Measurements from ENCODE around the gene PHC2.

DNA sequence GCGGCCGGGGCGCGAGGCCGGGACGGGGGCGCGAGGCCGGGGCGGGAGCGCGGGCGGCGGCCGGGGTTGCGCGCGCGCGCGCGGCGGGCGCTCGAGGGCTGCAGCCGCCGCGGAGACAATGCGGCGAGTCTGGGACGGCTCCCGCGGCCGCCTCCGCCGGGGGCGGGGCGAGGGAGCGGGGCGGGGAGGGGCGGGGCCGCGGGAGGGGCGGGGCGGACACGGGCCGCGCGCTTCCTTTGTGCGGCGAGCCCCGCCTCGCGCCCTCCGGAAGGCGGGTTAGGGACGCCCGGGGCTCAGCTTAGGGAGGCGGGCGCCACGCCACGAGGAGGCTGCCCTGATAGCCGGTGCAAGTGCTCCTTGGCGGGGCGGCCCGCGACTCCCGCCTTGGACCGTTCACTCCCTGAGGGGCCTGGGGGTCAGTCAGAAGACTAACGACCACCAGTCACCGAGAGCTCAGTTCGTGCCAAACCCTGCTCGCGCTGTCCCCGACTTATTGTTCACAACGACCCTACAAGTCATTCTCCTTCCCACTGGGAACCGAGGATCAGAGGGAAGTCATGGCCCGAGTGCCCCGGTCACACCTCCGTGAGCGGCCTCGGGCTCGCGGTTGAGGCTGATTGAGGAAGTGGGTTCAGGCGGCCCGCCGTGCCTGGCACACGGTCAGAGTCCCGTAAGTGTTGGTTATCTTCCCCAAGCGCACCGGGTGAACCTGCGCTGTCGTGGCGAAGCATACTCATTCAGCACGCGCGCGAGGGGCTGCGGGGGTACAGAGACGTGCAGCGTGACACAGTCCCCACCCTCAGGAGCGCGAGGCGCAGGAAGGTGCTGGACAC, 80.9 kb downstream of the PHC2 start:
- TF ChIP-seq, protein P1, sequence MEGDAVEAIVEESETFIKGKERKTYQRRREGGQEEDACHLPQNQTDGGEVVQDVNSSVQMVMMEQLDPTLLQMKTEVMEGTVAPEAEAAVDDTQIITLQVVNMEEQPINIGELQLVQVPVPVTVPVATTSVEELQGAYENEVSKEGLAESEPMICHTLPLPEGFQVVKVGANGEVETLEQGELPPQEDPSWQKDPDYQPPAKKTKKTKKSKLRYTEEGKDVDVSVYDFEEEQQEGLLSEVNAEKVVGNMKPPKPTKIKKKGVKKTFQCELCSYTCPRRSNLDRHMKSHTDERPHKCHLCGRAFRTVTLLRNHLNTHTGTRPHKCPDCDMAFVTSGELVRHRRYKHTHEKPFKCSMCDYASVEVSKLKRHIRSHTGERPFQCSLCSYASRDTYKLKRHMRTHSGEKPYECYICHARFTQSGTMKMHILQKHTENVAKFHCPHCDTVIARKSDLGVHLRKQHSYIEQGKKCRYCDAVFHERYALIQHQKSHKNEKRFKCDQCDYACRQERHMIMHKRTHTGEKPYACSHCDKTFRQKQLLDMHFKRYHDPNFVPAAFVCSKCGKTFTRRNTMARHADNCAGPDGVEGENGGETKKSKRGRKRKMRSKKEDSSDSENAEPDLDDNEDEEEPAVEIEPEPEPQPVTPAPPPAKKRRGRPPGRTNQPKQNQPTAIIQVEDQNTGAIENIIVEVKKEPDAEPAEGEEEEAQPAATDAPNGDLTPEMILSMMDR (conservative IDR thresholded peaks at IDR 0.05), result no peak
- no peak for TF ChIP-seq ZFX (IDR thresholded peaks at IDR 0.05)
